GM21528 (cell line): ENCODE measurements around the gene HPD.
A peak's percentile ranks its signal among the peaks of the same experiment; 100 is the strongest.

ENCODE experiments used
- ATAC-seq: cut with Tn5 transposase; IDR thresholded peaks from one replicate; pipeline ENCODE4 v1.9.1; 2021; ENCODE audit warnings: mild to moderate bottlenecking, moderate library complexity; ENCODE audit not compliant: unreplicated experiment, low FRiP score

HPD gene

DNA sequence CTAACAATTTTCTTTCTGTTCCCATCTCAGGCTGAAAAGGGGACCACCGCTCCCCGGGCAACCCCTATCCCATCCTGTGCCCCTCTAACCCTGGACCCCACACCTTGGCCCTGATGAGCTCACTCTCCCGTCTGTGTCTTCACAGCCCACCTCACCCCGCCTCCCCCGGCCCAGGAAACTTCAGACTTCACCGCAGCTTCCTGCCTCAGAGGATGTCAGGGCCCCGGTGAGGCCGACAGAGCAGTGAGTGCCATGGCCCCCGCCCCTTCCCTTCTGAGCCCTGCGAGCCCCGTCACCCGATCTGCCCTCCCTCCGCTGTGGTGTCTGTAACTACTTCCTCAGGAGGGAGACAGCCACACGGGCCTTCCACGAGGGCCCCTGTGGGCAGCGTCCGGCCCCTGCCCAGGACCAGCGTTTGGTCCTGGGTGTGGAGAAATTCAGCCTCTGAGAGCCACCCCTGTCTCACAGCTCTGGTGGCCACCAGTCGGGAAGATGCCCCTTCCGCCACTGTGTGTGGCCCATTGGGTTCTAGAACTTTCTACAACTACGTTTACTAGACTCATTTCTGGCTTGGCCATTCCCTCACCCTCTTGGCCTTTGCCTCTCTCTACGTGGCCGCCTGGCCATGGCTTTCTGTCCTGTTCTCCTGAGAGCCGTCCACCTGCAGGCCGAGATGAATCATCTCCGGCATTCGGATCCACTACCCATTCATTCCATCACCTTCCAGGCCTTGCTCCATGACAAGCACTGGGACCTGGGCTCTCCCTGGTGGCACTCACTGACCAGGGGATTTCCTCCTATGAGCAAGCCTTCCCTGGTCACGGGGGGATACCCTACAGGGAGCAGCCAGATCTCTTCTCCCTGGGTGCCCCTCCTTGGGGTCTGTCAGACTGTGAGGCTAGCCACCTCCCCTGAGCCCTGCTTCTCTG is 68.6 kb downstream of the HPD start:
- ATAC-seq: peak; percentile 41
